Keratinocyte (primary cell): Measurements from ENCODE around the gene LBHD1.

Source experiments
- CTCF ChIP-seq, 3 experiments: IDR thresholded peaks in 1 of 3; conservative IDR thresholded peaks in 1 of 3; optimal IDR thresholded peaks in 1 of 3; 2 replicates in 2 of 3; 3 replicates in 1 of 3; pipeline versions ENCODE3 to v1.5.1; 2011; ENCODE audit warnings: low read length in 3 of 3, mild to moderate bottlenecking in 3 of 3, moderate library complexity in 2 of 3, control low read depth in 1 of 3, inconsistent platforms in 1 of 3; ENCODE audit not compliant: insufficient read depth in 2 of 3; ENCODE audit errors: extremely low read depth in 1 of 3
- EZH2 ChIP-seq: IDR thresholded peaks from one replicate; pipeline ENCODE4 v1.6.1; 2012; ENCODE audit warnings: inconsistent platforms, mild to moderate bottlenecking, low read length, moderate library complexity

- no peak for TF ChIP-seq CTCF (optimal IDR thresholded peaks at IDR 0.05 in 1 of 3, IDR thresholded peaks at IDR 0.05 in 1 of 3, conservative IDR thresholded peaks at IDR 0.05 in 1 of 3; ENCODE audit: extremely low read depth in 1 of 3, insufficient read depth in 2 of 3, low read length in 3 of 3)
- TF ChIP-seq EZH2: no peak
These were observed 36.7 kb upstream of the LBHD1 start for GRCh38 chr11:62708793-62709192.
